DOHH2 (cell line): ENCODE results near the gene PPCDC.

ENCODE experiments used
- EZH2phosphoT487 ChIP-seq: fragments of 200-600 bp; sonication (generic); IDR thresholded peaks from 2 replicates; pipeline ENCODE4 v1.6.1; 2017; ENCODE audit warnings: borderline replicate concordance, mild to moderate bottlenecking, antibody characterized with exemption, low read length, moderate library complexity, mixed read lengths
- TF ChIP-seq, protein P1 (sequence below): fragments of 200-600 bp; sonication (generic); IDR thresholded peaks from one replicate; pipeline ENCODE4 v1.5.1; 2014; ENCODE audit warnings: antibody characterized with exemption, mild to moderate bottlenecking, low read depth, low read length; ENCODE audit not compliant: poor library complexity, severe bottlenecking

DNA sequence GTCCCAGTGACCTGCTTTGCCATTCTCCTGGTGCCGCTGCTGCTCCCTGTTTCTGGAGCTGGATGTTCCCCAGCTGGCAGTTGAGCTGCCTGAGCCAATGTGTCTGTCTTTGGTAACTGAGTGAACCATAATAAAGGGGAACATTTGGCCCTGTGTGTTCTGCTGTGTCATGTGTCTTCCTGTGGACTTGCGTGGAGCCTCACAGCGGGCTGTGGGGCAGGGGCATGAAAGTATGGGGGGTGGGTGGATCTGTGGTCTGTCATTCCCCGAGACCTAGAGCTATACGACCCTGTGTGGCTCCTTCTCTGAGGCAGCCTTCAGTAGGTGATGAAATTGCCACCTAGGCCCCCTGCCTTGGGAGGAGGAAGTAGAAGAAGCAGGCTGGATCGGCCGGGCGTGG is 2.0 kb upstream of the PPCDC start:
- no peak for TF ChIP-seq EZH2phosphoT487
- TF ChIP-seq, protein P1, sequence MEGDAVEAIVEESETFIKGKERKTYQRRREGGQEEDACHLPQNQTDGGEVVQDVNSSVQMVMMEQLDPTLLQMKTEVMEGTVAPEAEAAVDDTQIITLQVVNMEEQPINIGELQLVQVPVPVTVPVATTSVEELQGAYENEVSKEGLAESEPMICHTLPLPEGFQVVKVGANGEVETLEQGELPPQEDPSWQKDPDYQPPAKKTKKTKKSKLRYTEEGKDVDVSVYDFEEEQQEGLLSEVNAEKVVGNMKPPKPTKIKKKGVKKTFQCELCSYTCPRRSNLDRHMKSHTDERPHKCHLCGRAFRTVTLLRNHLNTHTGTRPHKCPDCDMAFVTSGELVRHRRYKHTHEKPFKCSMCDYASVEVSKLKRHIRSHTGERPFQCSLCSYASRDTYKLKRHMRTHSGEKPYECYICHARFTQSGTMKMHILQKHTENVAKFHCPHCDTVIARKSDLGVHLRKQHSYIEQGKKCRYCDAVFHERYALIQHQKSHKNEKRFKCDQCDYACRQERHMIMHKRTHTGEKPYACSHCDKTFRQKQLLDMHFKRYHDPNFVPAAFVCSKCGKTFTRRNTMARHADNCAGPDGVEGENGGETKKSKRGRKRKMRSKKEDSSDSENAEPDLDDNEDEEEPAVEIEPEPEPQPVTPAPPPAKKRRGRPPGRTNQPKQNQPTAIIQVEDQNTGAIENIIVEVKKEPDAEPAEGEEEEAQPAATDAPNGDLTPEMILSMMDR = no peak
